ENCODE measurements around the gene RABAC1.

DNA sequence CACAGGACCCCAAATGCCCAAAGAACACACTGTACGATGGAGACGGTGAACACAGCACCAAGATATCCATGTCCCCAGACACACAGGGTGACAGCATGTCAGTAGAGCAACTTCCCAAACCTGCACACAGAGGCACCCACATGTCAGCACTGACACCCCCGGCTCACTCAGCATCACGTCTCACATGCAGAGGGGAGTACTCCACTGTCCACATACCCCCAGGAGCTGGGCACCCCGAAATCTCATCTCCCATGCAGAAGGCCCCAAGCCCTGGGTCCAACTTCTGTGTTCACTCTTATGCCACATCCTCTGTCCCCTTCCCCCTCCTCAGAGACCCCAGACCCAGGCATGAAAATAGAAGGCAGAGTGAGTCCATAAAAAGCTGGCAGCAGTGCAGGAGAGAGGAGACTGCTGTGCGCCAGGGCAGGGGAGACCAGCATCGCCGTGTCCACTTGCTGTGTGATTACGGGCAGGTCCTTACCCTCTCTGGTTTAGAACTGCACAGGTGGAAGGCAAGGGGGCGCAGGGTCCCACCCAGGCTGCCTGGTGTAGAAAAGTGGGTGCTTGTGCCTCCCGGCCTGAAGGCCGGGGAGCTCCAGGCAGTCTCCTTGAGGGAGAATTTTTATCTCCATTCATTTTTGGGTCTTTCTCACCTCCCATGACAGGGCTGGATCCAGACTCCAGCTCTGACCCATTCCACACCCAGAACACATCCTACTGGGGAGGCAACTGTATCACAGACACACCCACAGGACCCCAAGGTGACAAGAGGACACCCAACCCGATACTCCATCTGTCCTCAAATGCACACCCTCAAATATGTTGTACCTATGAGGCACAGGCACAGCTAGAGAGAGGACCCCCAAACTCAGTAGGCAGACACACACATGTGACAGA is 47.9 kb downstream of the RABAC1 start:
- TF ChIP-seq EZH2phosphoT487 (IDR thresholded peaks at IDR 0.05; ENCODE audit: insufficient read depth, low read depth) (no peak), EZH2 (IDR thresholded peaks at IDR 0.05; ENCODE audit: insufficient read depth, poor library complexity, severe bottlenecking) (no peak)

Measured in GM23248 (cell line).